GM10266 (cell line): Measurements from ENCODE around the gene SLCO4A1.

ENCODE experiments used
- DNase-seq: peaks from one replicate; pipeline ENCODE4 v3.0.0; 2012; ENCODE audit errors: extremely low spot score
- CTCF ChIP-seq: IDR thresholded peaks from 2 replicates; pipeline ENCODE4 v1.5.1; 2012; ENCODE audit warnings: mild to moderate bottlenecking, low read depth; ENCODE audit not compliant: control insufficient read depth, insufficient read depth; ENCODE audit errors: missing control alignments

The SLCO4A1 gene

GRCh38 chr20:62614085-62614960 lies 28.0 kb upstream of the SLCO4A1 start:
- TF ChIP-seq CTCF, result no peak
- DNase-seq, result no peak

- no peak for TF ChIP-seq CTCF
- DNase-seq, result no peak
Observed at GRCh38 chr20:62614961-62615680, 27.2 kb upstream of the SLCO4A1 start.

- no peak for TF ChIP-seq CTCF
- DNase-seq, result no peak
Observed at GRCh38 chr20:62615750-62616251, 26.5 kb upstream of the SLCO4A1 start.

GRCh38 chr20:62616728-62617621 lies 25.3 kb upstream of the SLCO4A1 start:
- TF ChIP-seq CTCF, result peak; percentile 99
- DNase-seq, result peak; percentile 90

GRCh38 chr20:62617711-62618483 lies 24.4 kb upstream of the SLCO4A1 start:
- DNase-seq, result peak; percentile 63
- no peak for TF ChIP-seq CTCF
